HG03520 (cell line): Measurements from ENCODE around the gene ELF5.

ENCODE experiments used
- ATAC-seq: cut with Tn5 transposase; IDR thresholded peaks from one replicate; pipeline ENCODE4 v1.9.1; 2021; ENCODE audit warnings: mild to moderate bottlenecking, moderate library complexity; ENCODE audit not compliant: unreplicated experiment

ELF5 gene

DNA sequence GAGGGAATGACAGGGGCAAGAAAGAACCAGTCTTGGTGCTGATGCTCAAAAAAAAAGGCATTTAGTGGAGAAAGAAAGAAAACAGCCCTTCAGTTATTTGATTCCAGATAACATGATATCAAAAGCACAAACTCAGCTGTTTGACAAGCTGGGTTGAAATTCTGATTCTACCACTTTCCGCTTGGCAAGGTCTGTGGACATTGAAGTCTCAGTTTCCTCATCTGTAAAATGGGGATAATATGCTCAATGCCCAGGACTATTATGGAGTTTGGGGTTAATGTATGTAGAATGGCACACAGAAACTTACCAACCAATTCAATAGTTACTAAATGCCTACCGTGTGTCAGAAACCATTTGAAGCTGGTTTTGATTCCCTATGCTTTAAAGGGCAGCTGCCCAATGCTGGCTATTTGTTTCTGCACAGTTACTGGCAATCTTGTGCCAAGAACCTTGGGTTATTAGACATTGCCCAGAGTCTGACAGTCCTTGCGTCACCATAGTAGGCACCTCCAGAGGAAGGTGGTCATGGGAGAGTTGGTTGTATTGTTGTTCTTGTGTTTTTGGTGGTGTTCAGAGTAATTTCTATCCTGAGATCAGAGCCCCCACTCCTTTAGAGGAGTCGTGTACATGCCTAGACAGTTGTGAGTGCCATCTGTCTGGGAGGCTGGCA is 19.5 kb downstream of the ELF5 start:
- ATAC-seq: no peak

DNA sequence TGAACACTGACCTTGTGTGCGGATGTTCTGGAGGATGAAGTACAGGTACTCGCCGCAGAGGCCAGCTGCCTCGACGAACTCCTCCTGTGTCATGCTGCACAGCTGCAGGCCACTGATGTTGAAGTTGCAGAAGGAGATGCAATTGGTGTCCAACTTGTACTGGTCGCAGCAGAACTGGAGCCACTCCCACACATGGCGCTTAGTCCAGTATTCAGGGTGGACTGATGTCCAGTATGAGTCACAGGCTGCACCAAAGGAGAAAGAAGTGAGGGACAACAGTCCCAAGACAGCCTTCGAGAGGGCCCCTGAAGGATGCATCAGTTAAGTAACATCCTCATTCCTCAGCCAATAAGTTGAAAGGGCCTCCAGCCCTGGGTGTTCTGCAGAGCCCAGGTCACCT is 20.1 kb downstream of the ELF5 start:
- ATAC-seq: no peak

DNA sequence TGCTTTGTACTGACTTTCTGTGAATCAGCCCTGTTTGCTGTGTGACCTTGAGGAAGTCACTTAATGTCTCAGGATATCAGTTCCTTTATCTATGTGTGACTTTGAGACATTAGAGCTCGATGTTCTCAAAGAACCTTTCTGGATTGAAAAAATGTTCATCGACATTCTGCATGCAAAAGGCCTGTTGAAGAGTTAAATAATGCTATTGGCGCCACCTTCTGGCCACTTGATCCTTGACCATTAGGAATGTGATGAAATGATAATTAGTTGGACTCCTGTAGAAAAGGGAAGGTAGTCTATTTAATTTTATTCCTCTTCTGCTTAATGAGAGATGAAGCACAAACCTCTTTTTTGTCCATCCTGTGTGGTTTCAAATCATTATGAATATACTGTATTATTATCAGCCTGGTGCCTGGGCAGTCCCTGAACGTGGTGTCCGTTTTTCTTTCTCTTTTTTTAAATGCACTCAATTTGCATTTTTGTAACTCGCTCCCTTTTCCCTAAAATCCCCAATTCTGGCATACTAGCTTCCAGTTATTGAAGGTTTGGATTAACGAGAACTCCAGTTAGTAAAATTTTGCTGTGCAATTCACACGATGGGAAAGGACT is 20.7 kb downstream of the ELF5 start:
- ATAC-seq: no peak

DNA sequence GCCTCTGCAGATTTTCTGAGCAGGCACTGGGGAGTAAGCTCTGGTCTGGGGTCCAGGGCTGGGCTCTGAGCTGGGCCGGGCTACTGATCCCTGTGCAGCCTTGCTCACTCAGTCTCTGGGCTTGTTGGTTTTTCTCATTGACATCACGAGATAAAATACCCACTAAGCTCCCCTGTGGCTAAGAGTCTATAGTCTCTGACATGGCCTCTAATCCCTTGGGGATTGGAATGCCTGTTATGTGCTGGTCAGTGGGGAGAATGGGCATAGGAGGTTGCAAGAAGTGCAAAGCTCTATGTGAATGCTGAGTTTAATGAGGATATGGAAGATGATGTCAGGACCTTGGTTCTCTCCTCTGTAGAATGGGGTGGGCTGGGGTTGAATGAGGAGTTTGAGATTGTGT is 23.3 kb downstream of the ELF5 start:
- no peak for ATAC-seq

DNA sequence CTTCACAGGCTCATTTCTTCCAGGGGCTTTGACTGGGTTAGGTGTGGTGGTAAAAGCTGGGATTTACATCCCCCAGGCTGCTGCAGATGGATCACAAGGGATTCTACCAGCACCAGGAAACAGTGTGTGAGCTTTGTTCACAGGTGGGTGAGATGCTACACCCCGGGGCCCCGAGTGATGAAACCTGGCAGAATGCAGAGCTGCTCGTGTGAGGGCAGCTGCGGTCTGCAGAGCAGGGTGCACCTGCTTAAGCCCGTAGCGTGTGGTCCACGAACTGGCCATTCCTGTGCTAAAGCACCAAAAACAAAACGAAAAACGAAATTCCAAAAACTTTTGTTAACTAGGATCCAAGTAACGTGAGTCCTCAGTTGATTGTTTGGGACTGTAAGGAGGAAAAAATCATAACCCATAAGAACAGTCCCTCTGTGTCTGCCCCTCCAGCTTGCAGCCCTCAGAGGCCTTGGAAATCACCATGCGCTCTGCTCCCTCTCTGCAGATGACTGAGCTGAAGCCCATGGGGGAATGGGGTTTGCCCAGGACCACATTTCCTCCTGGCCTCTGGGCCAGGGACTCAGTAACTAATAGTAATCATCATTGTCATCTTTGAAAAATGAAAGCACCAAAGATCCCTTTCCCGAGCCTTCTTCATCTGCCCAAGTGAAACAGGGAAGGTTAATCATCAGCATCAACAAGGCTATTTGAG is 24.6 kb downstream of the ELF5 start:
- no peak for ATAC-seq

DNA sequence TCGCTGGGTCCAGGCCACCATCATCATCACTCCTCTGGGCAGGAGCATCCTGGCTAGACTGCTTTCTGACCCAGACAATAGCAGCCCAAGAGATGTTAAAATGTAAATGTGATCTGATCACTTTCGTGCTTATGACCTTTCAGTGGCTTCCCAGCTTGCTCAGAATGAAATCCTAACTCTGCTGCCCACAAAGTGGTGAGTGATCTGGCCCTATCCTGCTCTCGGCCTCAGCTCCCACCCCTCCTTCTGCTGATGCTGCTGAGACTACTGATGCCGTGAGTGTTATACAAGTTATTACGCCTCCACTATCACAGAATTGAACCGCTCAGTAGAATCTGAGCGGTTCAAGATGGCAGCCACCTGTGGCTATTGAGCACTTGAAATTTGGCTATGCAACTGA is 26.2 kb downstream of the ELF5 start:
- ATAC-seq: no peak

DNA sequence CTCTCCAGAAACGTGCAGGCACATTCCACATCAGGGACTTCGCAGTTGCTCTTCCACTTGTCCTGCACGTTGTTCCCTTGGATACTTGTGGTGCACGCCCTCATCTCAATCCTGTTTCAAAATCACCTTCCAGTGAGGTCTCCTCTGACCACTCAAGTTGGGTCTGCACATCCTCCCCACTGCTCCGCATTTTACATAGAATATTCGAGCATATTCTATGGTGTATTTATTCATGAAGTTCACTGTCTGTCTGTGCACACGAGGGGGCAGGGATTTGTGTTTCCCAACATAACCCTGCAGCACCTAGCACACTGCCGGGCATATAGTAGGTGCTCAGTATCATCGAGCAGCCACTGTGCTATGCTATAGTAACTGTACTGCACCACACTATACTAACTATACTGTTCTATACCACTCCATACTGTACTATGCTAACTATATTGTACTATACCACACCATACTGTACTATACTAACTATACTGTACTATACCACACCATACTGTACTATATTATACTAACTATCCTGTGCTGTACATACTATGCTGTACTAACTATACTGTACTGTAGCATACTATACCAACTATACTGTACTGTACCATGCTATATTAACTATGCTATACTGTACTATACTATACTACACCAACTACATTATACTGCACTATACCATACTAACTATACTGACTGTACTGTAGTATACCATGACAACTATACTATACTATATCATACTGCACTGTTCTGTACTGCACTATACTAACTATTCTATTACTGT is 30.3 kb downstream of the ELF5 start:
- no peak for ATAC-seq

DNA sequence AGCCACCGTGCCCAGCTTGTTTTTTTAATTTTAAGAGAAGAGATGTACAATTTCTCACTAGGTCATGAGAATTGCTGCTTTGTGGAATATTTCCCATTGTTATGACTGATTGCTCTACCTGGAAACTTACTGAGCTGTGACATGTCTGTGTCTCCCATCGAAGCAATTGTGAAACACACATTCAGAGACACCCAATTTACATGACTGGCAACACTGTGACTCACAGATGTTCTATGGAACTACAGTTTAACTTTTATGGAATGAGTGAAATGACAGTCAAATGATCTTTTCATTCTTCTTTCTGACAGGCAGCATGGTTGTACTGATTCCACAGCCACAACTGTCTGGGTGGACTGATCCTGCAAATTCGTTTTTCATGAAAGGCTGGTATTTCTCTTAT is 32.3 kb downstream of the ELF5 start:
- no peak for ATAC-seq

DNA sequence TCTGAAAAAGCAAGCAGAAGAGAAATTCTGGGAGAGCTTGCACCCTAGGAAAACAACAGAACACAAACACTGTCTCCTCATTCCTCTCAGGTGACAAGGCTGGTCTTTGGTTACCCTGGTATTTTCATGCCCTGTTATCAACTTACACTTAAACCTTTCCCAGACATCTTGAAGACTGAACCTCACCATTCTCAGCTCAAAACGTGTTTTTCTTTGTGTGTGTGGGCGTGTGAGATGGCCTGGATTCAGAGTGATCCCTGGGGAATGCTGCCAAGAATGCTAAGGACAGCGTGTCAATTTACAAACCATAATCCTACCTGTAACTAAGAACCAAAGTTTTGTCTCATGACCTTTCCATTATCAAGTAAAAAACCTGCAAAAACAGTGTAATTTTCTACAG is 33.3 kb downstream of the ELF5 start:
- no peak for ATAC-seq

DNA sequence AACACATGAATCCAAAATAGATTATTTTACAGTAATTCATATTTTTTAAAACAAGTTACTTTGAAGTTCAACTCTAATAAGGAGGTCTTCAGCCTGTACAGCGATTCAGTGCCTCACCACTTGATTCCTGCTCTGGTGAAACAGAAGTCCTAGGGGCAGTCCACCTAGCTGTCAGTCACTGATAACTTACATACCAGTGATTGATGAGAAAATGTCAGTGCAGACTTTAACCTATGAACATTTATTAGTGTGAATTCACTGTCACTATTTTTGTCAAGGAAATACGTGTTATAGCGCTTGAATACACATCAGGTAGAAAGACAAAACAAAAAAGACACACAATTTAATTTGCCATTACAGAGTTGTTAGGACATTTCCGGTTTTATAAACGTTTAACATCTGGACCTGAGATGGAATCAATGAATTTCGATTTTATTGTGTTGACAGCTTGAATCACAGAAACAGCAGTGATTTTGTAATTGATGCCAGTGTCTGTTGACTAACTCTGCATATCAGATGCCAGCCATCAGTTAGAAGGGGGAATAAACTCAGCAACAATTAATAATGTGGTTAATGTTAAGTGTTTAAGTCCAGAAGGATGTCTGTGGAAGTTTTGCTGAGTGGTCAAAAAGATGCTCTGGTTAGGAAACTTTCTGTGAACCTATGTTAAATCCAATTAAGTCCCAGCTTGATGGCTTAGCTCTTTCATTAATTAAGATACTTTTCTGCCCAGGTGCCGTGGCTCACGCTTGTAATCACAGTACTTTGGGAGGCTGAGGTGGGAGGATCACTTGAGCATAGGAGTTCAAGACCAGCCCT is 34.5 kb downstream of the ELF5 start:
- no peak for ATAC-seq

DNA sequence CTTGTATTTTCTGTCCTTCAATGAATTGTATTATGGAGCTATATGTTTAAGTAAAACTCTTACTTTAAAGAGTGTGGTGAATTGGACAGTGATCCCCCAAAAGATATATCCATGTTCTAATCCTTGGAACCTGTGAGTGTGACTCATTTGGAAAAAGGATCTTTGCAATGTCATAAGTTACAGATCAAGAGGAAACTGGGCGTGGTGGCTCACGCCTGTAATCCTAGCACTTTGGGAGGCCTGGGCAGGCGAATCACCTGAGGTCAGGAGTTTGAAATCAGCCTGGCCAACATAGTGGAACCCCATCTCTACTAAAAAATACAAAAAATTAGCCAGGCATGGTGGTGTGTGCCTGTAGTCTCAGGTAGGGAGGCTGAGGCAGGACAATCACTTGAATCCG is 36.7 kb downstream of the ELF5 start:
- no peak for ATAC-seq

DNA sequence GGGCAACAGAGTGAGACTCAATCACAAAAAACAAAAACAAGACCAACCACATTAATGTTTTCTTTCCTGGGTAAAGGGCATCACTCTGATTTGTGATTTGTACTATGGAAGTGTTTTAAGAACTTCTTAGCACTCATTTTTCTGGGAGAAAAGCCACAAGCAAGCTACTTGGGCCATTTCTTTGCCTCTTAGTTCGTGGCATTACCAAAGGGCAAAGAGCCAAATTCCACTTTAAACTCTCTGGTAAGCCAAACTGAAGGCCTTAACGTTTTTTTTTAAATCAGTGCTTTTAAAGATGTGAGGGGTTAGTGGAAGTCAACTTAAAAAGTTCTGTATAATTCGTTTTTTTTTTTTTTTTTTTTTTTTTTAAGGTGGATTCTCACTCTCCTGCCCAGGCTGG is 37.9 kb downstream of the ELF5 start:
- ATAC-seq: no peak

DNA sequence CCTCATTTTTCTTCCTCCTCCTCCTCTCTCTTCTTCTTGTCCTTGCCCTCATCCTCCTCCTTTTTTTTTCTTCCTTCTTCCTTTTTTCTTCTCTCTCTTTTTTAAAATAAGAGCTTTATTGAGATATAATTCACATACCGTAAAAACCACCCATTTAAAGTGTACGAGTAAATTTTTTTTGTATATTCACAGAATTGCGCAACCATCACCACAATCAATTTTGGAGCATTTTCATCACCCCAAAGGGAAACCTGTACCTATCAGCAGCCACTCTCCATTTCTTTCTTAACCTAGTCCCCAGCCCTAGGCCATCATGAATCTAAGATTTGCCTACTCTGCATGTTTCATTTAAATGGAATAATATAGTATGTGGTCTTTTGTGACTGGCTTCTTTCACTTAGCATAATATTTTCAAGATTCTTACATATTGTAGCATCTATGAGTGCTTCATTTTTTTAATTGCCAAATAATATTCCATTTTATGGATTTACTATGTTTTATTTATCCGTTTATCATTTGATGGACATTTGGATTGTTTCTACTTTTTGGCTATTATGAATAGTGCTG is 39.9 kb downstream of the ELF5 start:
- no peak for ATAC-seq

DNA sequence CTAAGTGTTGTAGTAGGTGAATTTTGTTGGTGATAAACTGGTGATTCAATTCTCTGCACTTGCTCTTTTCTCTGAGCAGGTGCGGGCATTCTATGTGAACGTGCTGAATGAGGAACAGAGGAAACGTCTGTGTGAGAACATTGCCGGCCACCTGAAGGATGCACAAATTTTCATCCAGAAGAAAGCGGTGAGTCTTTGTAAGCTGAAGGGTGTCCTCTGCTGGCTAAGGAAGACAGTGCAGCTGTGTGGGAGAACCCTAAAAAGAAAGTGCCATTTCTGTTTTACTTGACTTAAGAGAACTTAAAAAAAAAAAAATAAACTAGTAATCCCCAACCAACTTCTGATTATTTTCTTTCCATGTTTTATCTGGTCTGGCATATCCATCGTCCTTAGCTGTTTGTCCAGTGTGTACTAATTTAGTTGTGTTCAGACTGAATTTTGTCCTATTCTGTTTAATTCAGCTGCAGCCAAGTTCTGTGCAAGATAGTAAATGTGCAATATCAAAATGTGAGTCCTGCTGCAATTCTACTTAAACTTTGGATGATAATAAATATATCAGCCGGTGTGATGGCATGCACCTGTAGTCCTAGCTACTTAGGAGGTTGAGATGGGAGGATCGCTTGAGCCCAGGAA is 45.3 kb downstream of the ELF5 start:
- no peak for ATAC-seq

DNA sequence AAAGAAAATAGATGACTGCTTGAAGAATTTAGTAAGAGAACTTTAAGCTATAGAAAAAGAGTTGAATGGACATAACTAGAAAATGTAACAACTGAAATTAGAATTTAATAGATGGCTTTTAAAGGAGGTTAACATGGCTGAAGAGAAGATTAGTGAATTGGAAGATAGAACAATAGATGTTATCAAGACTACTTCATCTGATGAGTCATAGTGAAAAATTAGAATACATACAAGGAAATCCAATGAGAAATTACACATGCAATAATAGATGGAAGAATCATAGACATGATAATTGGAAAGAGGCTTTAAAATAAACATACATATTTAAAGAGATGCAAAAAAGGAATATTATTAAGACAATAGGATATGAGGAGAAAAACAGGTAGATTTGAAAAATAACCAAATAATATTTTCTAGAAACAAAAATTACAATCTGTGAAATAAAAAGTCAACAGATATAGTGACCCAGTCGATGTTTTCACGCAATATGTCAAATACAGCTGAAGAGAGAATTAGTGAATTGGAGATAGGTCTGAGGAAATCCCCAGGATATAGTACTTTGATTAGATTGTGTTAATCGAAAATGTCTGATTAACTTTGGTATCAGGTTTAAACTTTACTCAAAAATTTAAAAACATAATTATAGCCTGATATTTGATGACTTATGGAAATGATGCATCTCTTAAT is 46.6 kb downstream of the ELF5 start:
- no peak for ATAC-seq

DNA sequence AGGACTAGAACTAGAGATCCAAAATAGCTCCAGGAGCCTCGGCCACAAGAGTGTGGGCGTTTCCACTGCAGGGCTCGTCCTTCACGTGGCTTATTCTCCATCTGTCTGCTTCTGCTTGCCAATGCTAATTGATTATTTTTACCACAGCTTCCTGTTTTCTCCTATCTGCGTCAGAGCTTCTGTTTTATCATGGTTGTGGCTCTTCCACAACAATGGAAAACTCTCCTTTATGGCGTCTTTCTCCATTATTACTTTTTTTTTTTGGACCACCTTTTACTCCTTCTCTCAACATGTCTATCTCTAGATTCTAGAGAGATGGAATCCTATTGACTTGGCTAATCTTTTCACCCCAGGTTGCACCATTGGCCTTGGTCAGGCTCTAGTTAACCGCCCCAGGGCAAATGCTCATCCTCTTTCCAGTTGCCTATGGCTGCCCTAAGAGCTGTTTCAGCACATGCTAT is 49.0 kb downstream of the ELF5 start:
- ATAC-seq: no peak

DNA sequence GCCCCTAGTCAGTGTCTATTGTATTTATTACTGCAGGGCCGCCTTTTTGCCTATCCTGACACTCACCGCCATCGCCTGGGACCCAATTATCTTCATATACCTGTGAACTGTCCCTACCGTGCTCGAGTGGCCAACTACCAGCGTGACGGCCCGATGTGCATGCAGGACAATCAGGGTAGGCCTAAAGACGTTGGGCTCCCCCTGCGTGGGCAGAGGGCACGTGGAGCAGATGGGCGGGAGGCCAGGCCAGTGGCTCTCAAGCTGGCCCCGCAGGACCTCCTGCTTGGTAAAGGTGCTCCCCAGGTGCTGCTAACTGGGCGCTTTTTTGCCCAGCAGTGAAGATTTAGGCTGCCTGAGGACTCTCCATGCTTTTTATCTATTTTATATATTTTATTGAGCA is 52.4 kb downstream of the ELF5 start:
- no peak for ATAC-seq

DNA sequence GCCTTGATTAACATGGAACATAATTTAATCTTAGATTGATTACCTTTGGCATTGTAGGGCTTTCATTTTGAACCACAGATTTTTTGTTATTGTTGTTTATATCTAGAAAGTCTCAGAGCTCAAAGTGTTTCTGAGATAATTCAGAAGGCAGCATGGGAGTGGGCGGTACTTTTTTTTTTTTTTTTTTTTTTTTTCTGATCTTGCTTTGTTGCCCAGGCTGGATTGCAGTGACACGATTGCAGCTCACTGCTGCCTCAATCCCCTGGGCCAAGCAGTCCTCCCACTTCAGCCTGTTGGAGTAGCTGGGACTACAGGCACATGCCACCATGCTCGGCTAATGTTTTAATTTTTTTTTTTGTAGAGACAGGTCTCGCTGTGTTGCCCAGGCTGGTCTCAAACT is 53.3 kb downstream of the ELF5 start:
- ATAC-seq: no peak

DNA sequence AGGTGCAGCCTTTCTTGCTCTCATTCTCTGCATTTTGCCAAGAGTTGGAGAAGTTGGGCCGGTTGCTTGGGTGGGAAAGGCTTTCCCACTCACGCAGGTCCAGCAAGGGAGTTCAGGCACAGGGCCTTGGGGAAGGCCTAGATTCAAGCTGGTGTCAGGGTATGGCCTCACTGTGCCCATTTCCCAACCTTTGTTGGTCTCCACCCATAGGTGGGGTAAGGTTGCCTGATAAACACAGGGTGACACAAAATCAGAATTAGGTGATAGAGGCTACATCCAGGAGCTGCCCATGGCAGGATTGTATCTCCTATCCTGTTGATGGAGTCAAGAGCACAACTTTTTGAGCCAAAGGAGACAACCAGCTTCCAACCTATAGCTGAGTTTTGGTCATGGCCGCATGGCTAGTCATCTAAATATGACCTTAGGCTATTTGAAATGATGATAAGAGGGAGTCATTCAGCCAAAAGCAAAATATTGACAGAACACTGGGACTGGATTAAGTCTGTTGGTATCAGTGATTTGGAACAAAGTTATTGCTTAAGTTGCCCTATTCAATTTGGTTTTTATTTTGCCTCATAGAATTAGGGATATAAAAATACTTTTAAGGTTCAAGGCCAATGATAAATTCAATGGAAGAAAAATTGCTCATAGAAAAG is 54.0 kb downstream of the ELF5 start:
- ATAC-seq: no peak
